ENCODE measurements around the gene PNPLA7.

DNA sequence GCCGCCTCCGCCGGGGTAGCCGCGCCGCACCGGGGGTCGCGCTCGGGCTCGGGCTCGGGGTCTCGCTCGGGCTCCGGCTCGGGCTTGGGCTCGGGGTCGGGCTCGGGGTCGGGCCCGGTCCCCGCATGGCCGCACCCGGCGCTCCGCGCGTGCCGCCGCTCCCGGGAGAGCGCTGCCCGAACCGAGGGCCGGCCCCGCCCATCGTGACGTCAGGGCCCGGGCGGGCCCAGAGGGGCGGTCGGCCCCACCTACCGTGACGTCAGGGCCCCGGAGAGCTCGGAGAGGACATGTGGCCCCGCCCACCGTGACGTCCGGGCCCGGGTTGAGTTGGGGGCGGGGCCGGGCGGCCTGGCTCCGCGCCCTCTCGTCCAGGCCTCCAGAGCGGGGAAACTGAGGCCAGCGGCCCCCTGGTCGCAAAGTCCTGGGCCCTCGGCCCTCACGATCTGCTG, 91.0 kb downstream of the PNPLA7 start, which contains the start of gene NSMF:
- TF ChIP-seq POLR2AphosphoS5 (IDR thresholded peaks at IDR 0.05; ENCODE audit: borderline replicate concordance, low read depth, low read length) (peak; percentile 61; the same call in 1 of the 2 replicates), EZH2 (IDR thresholded peaks at IDR 0.05) (no peak), FOXP2 (optimal IDR thresholded peaks at IDR 0.05; ENCODE audit: control extremely low read depth, extremely low read length, insufficient read depth) (peak; percentile 31)

Measured in SK-N-MC (cell line).